Renal cortex interstitium (tissue), 11 donors: ENCODE results near the gene BCR. TPM values are rescaled to one million over a fixed set of nuclear protein-coding genes. Genes with fewer than 3 reads are reported as not detected.

ENCODE experiments used
- DNase-seq, 11 donors: peaks; one replicate each; pipeline ENCODE4 v3.0.0-alpha.2; 2013; ENCODE audit warnings: low read depth in 9 of 11, low spot score in 4 of 11; ENCODE audit errors: extremely low read depth in 1 of 11
- polyA plus RNA-seq, 3 donors: library from polyadenylated mRNA; unstranded; fragments of 120-200 nt; gene quantifications; one replicate each; pipeline ENCODE4 v1.2.1, GENCODE V29; 2013; ENCODE audit not compliant: insufficient read length in 3 of 3

Gene BCR
- polyA plus RNA-seq, 3 donors: 57.5 to 65.1 (median 61.3) TPM

- no peak for DNase-seq
Observed at GRCh38 chr22:23164091-23164490, 16.2 kb upstream of the BCR start.

GRCh38 chr22:23166042-23166831 is 14.1 kb upstream of the BCR start:
- no peak for DNase-seq

- no peak for DNase-seq
Observed at GRCh38 chr22:23166841-23167616, 13.3 kb upstream of the BCR start.

- DNase-seq: no peak
Observed at GRCh38 chr22:23168391-23169042, 11.8 kb upstream of the BCR start.

GRCh38 chr22:23169043-23169406 is 11.3 kb upstream of the BCR start:
- DNase-seq: no peak

- DNase-seq: no peak
Observed at GRCh38 chr22:23175817-23176644, 4.3 kb upstream of the BCR start.

- DNase-seq: no peak
Observed at GRCh38 chr22:23176645-23177027, 3.7 kb upstream of the BCR start.

GRCh38 chr22:23177197-23177596 is 3.1 kb upstream of the BCR start:
- no peak for DNase-seq

- peak in 4 of 11 donors; percentile 41 to 69 (median 60) for DNase-seq
Observed at GRCh38 chr22:23178512-23179254, 1.6 kb upstream of the BCR start.

- DNase-seq: no peak
Observed at GRCh38 chr22:23179381-23180299, 669 bp upstream of the BCR start.

GRCh38 chr22:23180893-23181720 is 798 bp downstream of the BCR start:
- no peak for DNase-seq

- no peak for DNase-seq
Observed at GRCh38 chr22:23181721-23182308, 1.5 kb downstream of the BCR start.

- DNase-seq: peak in 1 of 11 donors; percentile 53
Observed at GRCh38 chr22:23182309-23183060, 2.2 kb downstream of the BCR start.

GRCh38 chr22:23183061-23183698 is 2.9 kb downstream of the BCR start:
- no peak for DNase-seq

GRCh38 chr22:23184100-23184763 is 3.9 kb downstream of the BCR start:
- DNase-seq: no peak
